Forelimb muscle (tissue), 1 donor: Measurements from ENCODE around the gene PRKCA. TPM values are rescaled to one million over a fixed set of nuclear protein-coding genes. Genes with fewer than 3 reads are reported as not detected.
"Not testable (repeated sequence)": the region's sequence is repeated elsewhere in the genome, so short reads cannot be mapped to it uniquely, and the experiment has no call there.

Experiments used
- DNase-seq: peaks from one replicate; pipeline ENCODE4 v3.0.0-alpha.2; 2013; ENCODE audit warnings: low read depth
- polyA plus RNA-seq: library from polyadenylated mRNA; unstranded; fragments of 120-200 nt; gene quantifications from one replicate; pipeline ENCODE4 v1.2.1, GENCODE V29; 2013; ENCODE audit not compliant: insufficient read length

The PRKCA gene
- polyA plus RNA-seq, 1 donor = 2.4 TPM

DNA sequence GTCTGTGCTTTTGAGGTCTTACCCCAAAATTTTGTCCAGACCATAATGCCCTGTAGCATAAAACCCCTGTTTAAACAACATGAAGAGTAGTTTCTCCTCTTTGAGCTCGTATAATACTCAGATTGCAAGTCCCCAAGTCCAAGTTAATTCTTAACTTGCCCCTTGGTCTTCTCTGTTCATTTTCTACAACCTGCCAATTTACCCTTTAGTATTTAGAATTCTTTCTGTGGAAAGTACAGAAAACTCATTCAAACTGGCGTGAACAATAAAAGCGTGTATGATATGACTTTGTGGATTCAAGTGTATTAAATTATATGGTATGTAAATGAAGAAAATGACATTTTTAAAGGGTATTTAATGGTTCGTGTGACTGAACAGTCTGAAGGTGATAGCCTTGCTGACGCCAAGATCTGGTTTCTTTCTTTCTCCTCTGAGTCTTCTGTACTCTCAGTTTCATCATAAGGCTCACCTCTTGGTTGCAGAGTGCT is 185.6 kb downstream of the PRKCA start:
- DNase-seq = no peak

GRCh38 chr17:66488864-66489263 is 186.5 kb downstream of the PRKCA start:
- no peak for DNase-seq

DNA sequence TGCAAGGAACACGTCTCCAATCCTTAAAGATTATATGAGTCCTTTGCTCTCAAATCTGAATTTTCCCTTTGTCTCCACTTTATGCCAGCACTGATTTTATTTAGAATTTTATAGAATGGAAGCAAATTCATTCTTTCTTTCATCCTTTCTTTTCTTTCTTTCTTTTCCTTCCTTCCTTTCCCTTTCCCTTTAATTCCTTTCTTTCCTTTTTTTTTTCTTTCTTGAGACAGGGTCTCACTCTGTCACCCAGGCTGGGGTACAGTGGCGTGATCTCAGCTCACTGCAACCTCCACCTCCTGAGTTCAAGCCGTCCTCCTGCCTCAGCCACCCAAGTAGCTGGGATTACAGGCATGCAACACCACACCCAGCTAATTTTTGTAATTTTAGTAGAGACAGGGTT is 187.2 kb downstream of the PRKCA start:
- DNase-seq = not testable (repeated sequence)

- no peak for DNase-seq
Observed at GRCh38 chr17:66491213-66491612, 188.8 kb downstream of the PRKCA start.

GRCh38 chr17:66491665-66492064 is 189.3 kb downstream of the PRKCA start:
- no peak for DNase-seq

GRCh38 chr17:66492080-66492479 is 189.7 kb downstream of the PRKCA start:
- DNase-seq = no peak

DNA sequence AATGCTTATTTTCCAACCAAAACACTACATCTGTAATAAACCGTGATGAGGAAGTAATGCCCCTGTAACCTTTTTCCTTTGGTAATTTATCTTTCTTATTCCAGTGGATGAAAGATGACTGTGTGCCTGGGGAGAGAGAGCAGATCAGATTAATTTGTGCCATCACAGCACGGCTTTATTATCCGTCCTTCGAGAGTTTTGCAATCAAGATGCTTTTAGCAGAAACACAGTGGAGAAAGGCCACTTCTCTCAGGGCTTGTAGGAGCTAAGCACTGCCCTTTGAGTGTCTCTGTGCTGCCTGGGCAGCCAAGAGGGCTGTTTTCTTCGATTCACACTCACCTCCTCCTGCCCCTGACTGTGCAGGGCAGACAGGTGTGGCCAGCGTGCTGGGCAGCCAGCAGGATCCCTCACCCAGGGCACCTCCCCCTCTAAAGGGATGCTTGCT is 190.2 kb downstream of the PRKCA start:
- DNase-seq = no peak

DNA sequence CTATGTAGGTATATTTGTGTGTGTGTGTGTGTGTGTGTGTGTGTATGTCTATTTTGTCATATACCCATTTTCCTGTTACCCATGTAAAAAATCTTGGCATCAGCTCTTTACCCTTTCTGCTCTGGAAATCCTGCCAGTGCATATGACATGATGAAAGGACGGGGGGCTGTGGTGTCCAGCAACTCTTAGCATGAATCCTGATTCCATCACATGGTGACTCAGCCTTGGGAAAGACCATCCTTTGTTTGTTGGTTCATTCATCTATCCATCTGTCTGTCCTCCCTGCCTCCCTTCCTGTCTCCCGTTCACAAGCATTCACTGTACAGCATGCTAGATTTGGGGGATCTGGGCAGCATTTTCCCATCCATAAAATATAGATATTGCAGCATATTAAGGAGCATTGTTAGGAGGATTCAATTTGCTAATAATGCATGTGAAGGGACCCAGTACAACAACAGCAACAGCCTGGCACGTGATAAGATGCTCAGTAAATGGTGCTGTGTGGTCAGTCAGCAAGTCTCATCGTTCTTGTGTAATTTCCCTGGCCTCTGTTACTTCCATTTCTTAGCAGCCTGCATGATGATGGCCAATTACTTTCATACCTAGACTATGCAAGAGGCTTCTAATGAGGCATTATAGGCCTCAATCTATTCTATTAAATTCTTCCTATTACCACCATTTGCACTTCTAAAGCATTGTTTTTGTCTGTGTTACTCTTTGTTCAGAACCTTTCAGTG is 191.0 kb downstream of the PRKCA start:
- DNase-seq = no peak

DNA sequence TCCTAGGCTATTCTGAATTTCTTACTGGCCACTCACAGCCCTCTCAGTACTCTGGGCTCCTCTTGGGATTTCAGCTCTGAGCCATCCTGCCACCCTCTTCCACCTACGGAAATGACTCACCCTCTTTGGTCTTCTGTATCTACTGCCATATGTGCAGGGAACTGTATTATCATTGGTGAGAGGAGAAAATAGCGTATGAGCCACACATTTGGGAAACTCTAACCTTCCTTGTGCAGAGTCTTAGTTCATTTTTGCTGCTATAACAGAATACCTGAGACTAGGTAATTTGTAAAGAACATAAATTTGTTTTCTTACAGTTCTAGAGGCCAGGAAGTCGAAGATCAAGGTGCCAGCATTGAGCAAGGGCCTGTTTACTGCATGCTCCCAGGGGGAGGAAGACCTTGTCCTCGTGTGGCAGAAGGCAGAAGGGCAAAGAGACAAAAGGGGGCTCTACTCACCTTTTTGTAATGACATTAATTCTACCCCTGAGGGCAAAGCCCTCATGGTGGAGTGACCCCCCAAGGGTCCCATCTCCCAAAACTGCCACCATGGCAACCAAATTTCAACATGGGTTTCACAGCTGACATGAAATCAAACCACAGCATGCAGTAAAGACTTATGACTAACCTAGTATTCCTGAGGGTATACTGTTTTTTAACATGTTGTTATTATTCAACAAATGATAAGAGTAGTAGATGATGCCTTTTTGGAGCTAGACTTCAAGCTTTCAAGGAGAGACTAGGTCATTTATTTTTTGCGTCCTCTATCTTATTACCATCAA is 191.8 kb downstream of the PRKCA start:
- DNase-seq = no peak

DNA sequence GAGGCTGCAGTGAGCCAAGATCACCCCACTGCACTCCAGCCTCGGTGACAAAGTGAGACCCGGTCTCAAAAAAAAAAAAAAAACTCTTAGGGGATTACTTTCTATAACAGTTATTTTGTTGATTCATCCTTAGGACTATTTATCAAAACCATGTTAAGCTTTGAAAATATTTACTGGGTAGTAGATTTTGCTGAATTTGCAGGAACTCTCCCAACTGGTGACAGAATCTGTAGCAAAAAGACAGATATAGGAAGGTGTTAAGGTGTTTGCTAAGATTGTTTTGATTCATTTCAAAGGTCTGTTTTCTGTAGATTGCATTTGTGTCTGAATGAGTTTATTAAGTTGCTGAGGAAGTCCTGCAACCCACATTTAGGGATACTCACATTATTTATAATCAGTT is 192.6 kb downstream of the PRKCA start:
- DNase-seq = no peak

DNA sequence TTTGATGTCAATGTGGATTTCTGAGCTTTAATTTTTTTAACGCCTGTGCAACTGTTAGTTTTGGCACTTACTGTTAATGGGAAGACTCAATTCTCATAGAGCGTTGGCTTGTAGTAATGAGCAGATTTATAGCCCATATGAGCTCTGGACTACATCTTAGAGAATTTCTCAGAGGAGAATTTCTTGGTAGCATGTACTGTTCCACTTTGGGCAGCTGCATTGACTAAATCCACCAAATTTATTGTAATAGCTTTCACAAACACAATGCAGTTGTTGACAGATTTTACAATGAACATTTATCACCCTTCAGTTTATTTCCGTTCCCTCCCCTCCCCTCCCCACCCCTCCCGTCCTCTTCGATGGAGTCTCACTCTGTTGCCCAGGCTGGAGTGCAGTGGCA is 193.9 kb downstream of the PRKCA start:
- DNase-seq = no peak

GRCh38 chr17:66498580-66498979 is 196.2 kb downstream of the PRKCA start:
- DNase-seq = no peak

GRCh38 chr17:66506641-66507040 is 204.2 kb downstream of the PRKCA start:
- DNase-seq = no peak

GRCh38 chr17:66507103-66507923 is 204.9 kb downstream of the PRKCA start:
- DNase-seq = no peak

- no peak for DNase-seq
Observed at GRCh38 chr17:66507982-66508760, 205.8 kb downstream of the PRKCA start.

DNA sequence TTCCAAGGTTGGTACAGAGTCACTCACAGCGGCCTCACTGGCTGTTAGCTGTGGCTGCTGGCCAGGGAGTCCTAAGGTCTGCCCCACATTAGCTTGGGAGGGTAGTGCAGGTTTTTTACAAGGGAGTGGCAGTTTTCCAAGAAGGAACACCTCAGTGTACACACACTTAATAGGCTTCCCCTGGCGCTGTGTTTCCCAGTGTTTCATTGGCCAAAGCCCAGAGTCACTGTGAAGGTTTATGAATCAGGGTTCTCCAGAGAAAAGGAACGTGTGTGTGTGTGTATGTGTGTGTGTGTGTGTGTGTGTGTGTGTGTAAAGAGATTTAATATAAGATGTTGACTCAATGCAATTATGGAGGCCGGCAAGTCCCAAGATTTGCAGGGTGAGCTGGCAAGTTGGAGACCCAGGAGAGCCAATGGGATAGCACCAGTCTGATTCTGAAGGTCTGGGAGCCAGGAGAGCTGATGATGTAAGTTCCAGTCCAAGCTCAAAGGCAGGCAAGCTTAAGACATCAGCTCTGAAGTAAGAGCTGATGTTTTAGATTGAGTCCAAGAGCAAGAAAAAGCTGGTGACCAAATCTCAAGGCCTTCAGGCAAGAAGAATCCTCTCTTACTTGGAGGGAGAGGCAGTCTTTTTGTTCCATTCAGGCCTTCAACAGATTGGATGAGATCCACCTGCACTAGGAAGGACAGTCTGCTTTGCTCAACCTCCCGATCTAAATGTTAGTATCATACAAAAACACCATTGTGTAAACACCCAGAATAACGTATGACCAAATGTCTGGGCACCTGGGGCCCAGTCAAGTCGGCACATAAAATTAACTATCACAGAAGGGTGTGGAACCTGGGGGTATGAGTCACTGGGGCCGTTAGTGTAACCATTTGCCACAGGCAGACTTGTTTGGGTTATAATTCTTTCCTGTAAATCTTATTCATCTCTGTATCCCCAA is 206.8 kb downstream of the PRKCA start:
- no peak for DNase-seq

- DNase-seq = no peak
Observed at GRCh38 chr17:66509926-66510325, 207.5 kb downstream of the PRKCA start.

GRCh38 chr17:66511135-66511534 is 208.7 kb downstream of the PRKCA start:
- DNase-seq = no peak

- no peak for DNase-seq
Observed at GRCh38 chr17:66514227-66514806, 211.9 kb downstream of the PRKCA start.

DNA sequence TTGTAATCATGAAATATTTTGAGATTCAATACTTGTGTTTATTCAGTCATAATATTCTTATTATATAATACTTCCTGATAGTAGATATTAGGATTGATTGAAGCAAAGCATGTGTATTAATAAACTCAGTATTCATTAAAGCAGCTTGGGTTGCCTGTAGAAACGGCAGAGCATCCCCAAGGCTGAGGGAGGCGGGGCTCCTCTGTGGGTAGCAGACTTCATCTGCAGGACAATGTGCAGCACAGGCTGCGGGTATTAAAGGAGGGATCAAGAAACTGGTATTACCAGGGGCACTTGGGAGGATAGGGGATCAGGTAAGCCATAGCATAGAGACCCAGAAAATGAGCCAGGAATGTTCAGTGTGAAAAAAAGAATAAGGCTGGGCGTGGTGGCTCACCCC is 213.6 kb downstream of the PRKCA start:
- no peak for DNase-seq
